IMR-90 (cell line): ENCODE measurements around the gene TMEM219.

ENCODE experiments used
- TF ChIP-seq, protein P1 (sequence below): fragments of 150-350 bp; IDR thresholded peaks from 2 replicates; pipeline ENCODE4 v1.6.1; 2017; ENCODE audit warnings: mild to moderate bottlenecking, antibody characterized with exemption, low read length, low read depth
- TF ChIP-seq, protein P2 (sequence below): conservative IDR thresholded peaks from 2 replicates; pipeline ENCODE4 v1.5.1; 2012; ENCODE audit warnings: mild to moderate bottlenecking, low read depth, low read length, improper control_type of control experiment

DNA sequence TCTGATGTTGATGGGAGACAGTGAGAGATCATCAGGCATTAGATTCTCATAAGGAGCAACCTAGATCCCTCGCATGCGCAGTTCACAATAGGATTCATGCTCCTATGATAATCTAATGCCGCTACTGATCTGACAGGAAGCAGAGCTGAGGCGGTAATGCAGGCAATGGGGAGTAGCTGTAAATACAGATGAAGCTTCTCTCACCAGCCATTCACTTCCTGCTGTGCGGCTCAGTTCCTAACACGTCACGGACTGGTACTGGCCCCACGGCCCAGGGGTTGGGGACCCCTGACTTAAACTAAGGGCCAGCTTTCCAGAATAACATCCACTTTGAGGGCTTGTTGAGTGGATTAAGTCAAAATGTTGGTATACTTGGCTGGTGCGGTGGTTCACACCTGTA lies 2.6 kb upstream of the TMEM219 start:
- TF ChIP-seq, protein P1, sequence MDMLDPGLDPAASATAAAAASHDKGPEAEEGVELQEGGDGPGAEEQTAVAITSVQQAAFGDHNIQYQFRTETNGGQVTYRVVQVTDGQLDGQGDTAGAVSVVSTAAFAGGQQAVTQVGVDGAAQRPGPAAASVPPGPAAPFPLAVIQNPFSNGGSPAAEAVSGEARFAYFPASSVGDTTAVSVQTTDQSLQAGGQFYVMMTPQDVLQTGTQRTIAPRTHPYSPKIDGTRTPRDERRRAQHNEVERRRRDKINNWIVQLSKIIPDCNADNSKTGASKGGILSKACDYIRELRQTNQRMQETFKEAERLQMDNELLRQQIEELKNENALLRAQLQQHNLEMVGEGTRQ = no peak
- TF ChIP-seq, protein P2, sequence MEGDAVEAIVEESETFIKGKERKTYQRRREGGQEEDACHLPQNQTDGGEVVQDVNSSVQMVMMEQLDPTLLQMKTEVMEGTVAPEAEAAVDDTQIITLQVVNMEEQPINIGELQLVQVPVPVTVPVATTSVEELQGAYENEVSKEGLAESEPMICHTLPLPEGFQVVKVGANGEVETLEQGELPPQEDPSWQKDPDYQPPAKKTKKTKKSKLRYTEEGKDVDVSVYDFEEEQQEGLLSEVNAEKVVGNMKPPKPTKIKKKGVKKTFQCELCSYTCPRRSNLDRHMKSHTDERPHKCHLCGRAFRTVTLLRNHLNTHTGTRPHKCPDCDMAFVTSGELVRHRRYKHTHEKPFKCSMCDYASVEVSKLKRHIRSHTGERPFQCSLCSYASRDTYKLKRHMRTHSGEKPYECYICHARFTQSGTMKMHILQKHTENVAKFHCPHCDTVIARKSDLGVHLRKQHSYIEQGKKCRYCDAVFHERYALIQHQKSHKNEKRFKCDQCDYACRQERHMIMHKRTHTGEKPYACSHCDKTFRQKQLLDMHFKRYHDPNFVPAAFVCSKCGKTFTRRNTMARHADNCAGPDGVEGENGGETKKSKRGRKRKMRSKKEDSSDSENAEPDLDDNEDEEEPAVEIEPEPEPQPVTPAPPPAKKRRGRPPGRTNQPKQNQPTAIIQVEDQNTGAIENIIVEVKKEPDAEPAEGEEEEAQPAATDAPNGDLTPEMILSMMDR = no peak
